DOHH2 (cell line): Measurements from ENCODE around the gene SLCO3A1.

Experiments used
- EZH2phosphoT487 ChIP-seq: fragments of 200-600 bp; sonication (generic); IDR thresholded peaks from 2 replicates; pipeline ENCODE4 v1.6.1; 2017; ENCODE audit warnings: borderline replicate concordance, mild to moderate bottlenecking, antibody characterized with exemption, low read length, moderate library complexity, mixed read lengths
- TF ChIP-seq, protein P1 (sequence below): fragments of 200-600 bp; sonication (generic); IDR thresholded peaks from one replicate; pipeline ENCODE4 v1.5.1; 2014; ENCODE audit warnings: antibody characterized with exemption, mild to moderate bottlenecking, low read depth, low read length; ENCODE audit not compliant: poor library complexity, severe bottlenecking

DNA sequence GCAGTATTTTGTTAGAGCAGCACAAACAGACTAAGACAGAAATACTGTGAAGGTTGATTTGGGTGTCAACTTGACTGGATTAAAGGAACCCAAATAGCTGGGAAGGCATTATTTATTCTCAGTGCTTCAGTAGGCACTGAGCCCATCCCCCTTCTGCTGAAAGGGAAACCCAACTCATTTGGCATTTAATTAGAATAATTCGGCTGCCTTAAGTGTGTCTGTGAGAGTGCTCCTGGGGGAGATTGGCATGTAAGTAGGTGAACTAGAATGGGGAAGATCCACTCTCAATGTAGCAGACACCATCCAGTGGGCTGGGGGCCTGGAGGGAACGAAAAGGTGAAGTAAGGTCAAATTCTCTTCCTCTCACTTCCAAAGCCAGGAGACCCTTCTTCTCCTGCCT, 20.5 kb upstream of the SLCO3A1 start:
- TF ChIP-seq, protein P1, sequence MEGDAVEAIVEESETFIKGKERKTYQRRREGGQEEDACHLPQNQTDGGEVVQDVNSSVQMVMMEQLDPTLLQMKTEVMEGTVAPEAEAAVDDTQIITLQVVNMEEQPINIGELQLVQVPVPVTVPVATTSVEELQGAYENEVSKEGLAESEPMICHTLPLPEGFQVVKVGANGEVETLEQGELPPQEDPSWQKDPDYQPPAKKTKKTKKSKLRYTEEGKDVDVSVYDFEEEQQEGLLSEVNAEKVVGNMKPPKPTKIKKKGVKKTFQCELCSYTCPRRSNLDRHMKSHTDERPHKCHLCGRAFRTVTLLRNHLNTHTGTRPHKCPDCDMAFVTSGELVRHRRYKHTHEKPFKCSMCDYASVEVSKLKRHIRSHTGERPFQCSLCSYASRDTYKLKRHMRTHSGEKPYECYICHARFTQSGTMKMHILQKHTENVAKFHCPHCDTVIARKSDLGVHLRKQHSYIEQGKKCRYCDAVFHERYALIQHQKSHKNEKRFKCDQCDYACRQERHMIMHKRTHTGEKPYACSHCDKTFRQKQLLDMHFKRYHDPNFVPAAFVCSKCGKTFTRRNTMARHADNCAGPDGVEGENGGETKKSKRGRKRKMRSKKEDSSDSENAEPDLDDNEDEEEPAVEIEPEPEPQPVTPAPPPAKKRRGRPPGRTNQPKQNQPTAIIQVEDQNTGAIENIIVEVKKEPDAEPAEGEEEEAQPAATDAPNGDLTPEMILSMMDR, result no peak
- no peak for TF ChIP-seq EZH2phosphoT487
